Stimulated activated CD4-positive, alpha-beta T cell treated with anti-CD3 and anti-CD28 coated beads, Interleukin-15, amount 100 ng/mL, for 48 hours (primary cell): ENCODE results near the gene TNC.

Experiments used
- DNase-seq, 2 donors: peaks; one replicate each; pipeline ENCODE4 v3.0.0-alpha.2; 2020; ENCODE audit warnings: low read depth in 2 of 2

Gene TNC

GRCh38 chr9:115117999-115118878 lies at the start of gene TNC:
Gene TNC, minus strand, starts transcription at chr9:115118157. Its CDS starts 27,139 bp downstream, at chr9:115091018.
- no peak for DNase-seq

- DNase-seq, result no peak
Measured at GRCh38 chr9:115167175-115167574, 49.2 kb upstream of the TNC start.

- DNase-seq, result no peak
Measured at GRCh38 chr9:115165233-115165632, 47.3 kb upstream of the TNC start.

- DNase-seq, result no peak
Measured at GRCh38 chr9:115164511-115164974, 46.6 kb upstream of the TNC start.

GRCh38 chr9:115162946-115163345 lies 45.0 kb upstream of the TNC start:
- no peak for DNase-seq

- no peak for DNase-seq
Measured at GRCh38 chr9:115161446-115161845, 43.5 kb upstream of the TNC start.

GRCh38 chr9:115158661-115159481 lies 40.9 kb upstream of the TNC start:
- no peak for DNase-seq

GRCh38 chr9:115157245-115157674 lies 39.3 kb upstream of the TNC start:
- DNase-seq, result no peak

- DNase-seq, result no peak
Measured at GRCh38 chr9:115155037-115155436, 37.1 kb upstream of the TNC start.

GRCh38 chr9:115154617-115155016 lies 36.7 kb upstream of the TNC start:
- no peak for DNase-seq

- DNase-seq, result no peak
Measured at GRCh38 chr9:115152281-115152820, 34.4 kb upstream of the TNC start.

GRCh38 chr9:115148721-115149120 lies 30.8 kb upstream of the TNC start:
- no peak for DNase-seq

GRCh38 chr9:115146581-115147021 lies 28.6 kb upstream of the TNC start:
- no peak for DNase-seq

GRCh38 chr9:115144706-115145105 lies 26.7 kb upstream of the TNC start:
- no peak for DNase-seq

GRCh38 chr9:115143689-115144088 lies 25.7 kb upstream of the TNC start:
- DNase-seq, result no peak

GRCh38 chr9:115142517-115143270 lies 24.7 kb upstream of the TNC start:
- DNase-seq, result no peak

GRCh38 chr9:115142090-115142489 lies 24.1 kb upstream of the TNC start:
- DNase-seq, result no peak

GRCh38 chr9:115141612-115142011 lies 23.7 kb upstream of the TNC start:
- DNase-seq, result no peak

- DNase-seq, result no peak
Measured at GRCh38 chr9:115138151-115138550, 20.2 kb upstream of the TNC start.

- DNase-seq, result no peak
Measured at GRCh38 chr9:115137526-115137925, 19.6 kb upstream of the TNC start.
